GM12878 (cell line): ENCODE measurements around the gene SLC7A1. TPM values are rescaled to one million over a fixed set of nuclear protein-coding genes. Genes with fewer than 3 reads are reported as not detected.

Experiments
- ATAC-seq: fragments of 200-7000 bp; cut with Tn5 transposase; 3 replicates; pipeline ENCODE4 v1.9.1; 2020; ENCODE audit warnings: mild to moderate bottlenecking, moderate library complexity
- BruUV-seq: library from RNA; stranded (reverse); fragments of 400-500 nt; replicated peaks from 2 replicates; lab custom pipeline; 2021; lab: Mats Ljungman, UMichigan
- CTCF ChIA-PET: fragments of 300-600 bp; sonication (Branson Sonifier 250); formaldehyde crosslinking; extraction: SDS; loops from one replicate; lab custom pipeline; 2021; ENCODE audit warnings: inconsistent platforms; lab: Yijun Ruan, JAX
- POLR2A ChIA-PET: fragments of 350-600 bp; formaldehyde crosslinking; extraction: SDS; loops from one replicate; lab custom pipeline; 2021; ENCODE audit warnings: inconsistent platforms; lab: Charles Lee
- RAD21 ChIA-PET: fragments of 300-600 bp; sonication (Branson Sonifier 250); formaldehyde crosslinking; loops from one replicate; lab custom pipeline; 2023; ENCODE audit warnings: antibody characterized with exemption; ENCODE audit not compliant: unreplicated experiment; lab: Charles Lee
- SMC1A ChIA-PET: fragments of 300-600 bp; sonication (Branson Sonifier 250); formaldehyde crosslinking; loops from one replicate; lab custom pipeline; 2023; ENCODE audit not compliant: unreplicated experiment, uncharacterized antibody; lab: Charles Lee
- DNase-seq: peaks from one replicate; pipeline ENCODE4 v3.0.0-alpha.2; 2011; ENCODE audit warnings: low read depth, low spot score
- FAIRE-seq: peaks from 3 replicates; lab custom pipeline; 2011; peaks lifted over from hg19 to GRCh38; lab: Jason Lieb, UNC
- H2AFZ ChIP-seq: 2 replicates; pipeline ENCODE4 v1.6.0; 2011; ENCODE audit warnings: low read depth, low read length, control low read depth; ENCODE audit not compliant: control insufficient read depth
- H3K27ac ChIP-seq: 2 replicates; pipeline ENCODE4 v1.5.1; 2011; ENCODE audit warnings: control low read depth; ENCODE audit not compliant: control insufficient read depth, insufficient read depth
- H3K27me3 ChIP-seq, 2 experiments: replicated peaks in 1 of 2; 2 replicates each; pipeline versions ENCODE4 v1.6.0 to v1.6.1; 2011; ENCODE audit warnings: low read length in 1 of 2; ENCODE audit not compliant: control insufficient read depth in 2 of 2, insufficient read depth in 2 of 2
- H3K36me3 ChIP-seq, 2 experiments: 2 replicates each; pipeline ENCODE4 v1.5.1; 2011; ENCODE audit warnings: low read length in 1 of 2; ENCODE audit not compliant: control insufficient read depth in 2 of 2, insufficient read depth in 2 of 2
- H3K4me1 ChIP-seq: 2 replicates; pipeline ENCODE4 v1.6.1; 2011; ENCODE audit warnings: mild to moderate bottlenecking, low read length, moderate library complexity, mixed read lengths; ENCODE audit not compliant: control insufficient read depth, insufficient read depth
- H3K4me2 ChIP-seq: 2 replicates; pipeline ENCODE4 v1.6.0; 2011; ENCODE audit warnings: control low read depth; ENCODE audit not compliant: control insufficient read depth, insufficient read depth
- H3K4me3 ChIP-seq: fragments of 200-600 bp; sonication (generic); 2 replicates; pipeline ENCODE4 v1.5.1; 2016
- H3K79me2 ChIP-seq: 2 replicates; pipeline ENCODE4 v1.6.0; 2011; ENCODE audit warnings: low read length; ENCODE audit not compliant: control insufficient read depth, insufficient read depth
- H3K9ac ChIP-seq: 2 replicates; pipeline ENCODE4 v1.8.0; 2011; ENCODE audit warnings: low read length, control low read depth, mixed read lengths; ENCODE audit not compliant: control insufficient read depth, insufficient read depth
- H3K9me3 ChIP-seq: replicated peaks from 3 replicates; pipeline ENCODE4 v1.5.1; 2011; ENCODE audit warnings: mild to moderate bottlenecking, low read length; ENCODE audit not compliant: control insufficient read depth, insufficient read depth
- H4K20me1 ChIP-seq: 2 replicates; pipeline ENCODE4 v1.6.0; 2011; ENCODE audit not compliant: control insufficient read depth, insufficient read depth
- BCL11A ChIP-seq: IDR thresholded peaks from 2 replicates; pipeline ENCODE4 v1.6.1; 2011; ENCODE audit warnings: low read depth, low read length
- CBX3 ChIP-seq: fragments of 200-600 bp; sonication (generic); IDR thresholded peaks from 2 replicates; pipeline ENCODE4 v1.6.1; 2016; ENCODE audit warnings: low read depth, borderline replicate concordance
- KLF5 ChIP-seq: fragments of 450-650 bp; IDR thresholded peaks from 2 replicates; pipeline ENCODE4 v1.6.1; 2014; ENCODE audit warnings: mild to moderate bottlenecking; ENCODE audit not compliant: partially characterized antibody
- NBN ChIP-seq: fragments of 450-650 bp; IDR thresholded peaks from 2 replicates; pipeline ENCODE4 v1.6.1; 2016
- SREBF2 ChIP-seq: IDR thresholded peaks from 2 replicates; pipeline ENCODE4 v1.6.1; 2012; ENCODE audit warnings: mild to moderate bottlenecking, low read length
- TBL1XR1 ChIP-seq: IDR thresholded peaks from 2 replicates; pipeline ENCODE4 v1.6.1; 2012; ENCODE audit warnings: low read depth, low read length, improper control_type of control experiment
- ZZZ3 ChIP-seq: IDR thresholded peaks from 2 replicates; pipeline ENCODE4 v1.6.1; 2011; ENCODE audit warnings: low read depth; ENCODE audit not compliant: control insufficient read depth, insufficient read length
- WGBS: methylation state at CpG from one replicate; pipeline ENCODE4 v1.1.6; 2016; ENCODE audit warnings: low lambda C conversion rate; ENCODE audit not compliant: insufficient replicate concordance, insufficient coverage; ENCODE audit errors: missing lambda C conversion rate; 5-methylcytosine and 5-hydroxymethylcytosine counted together
- in situ Hi-C: fragments of 300-500 bp; cut with MboI; formaldehyde crosslinking; loops from 9 replicates; pipeline ENCODE4 v1.14.3; 2018; ENCODE audit warnings: mixed read lengths
- intact Hi-C: fragments of 100-400 bp; cut with micrococcal nuclease; formaldehyde crosslinking; loops from one replicate; pipeline ENCODE4 v1.14.2; 2022; ENCODE audit not compliant: unreplicated experiment
- polyA plus RNA-seq, 11 experiments: library from polyadenylated mRNA; depleted of rRNA in 4 of 11; unstranded in 6 of 11; stranded (reverse) in 5 of 11; fragments of >200 nt; fragmentation: Nextera tagmentation in 4 of 11; fragmentation: Illumina TruSeq in 1 of 11; extraction: Ambion mirVana in 4 of 11; extraction: Trizol in 1 of 11; gene quantifications; 1 replicate in 1 of 11; 2 replicates in 10 of 11; pipeline versions ENCODE4 v1.2.1 to v1.2.3, GENCODE V29; 2011 to 2016; ENCODE audit warnings: inconsistent platforms in 2 of 11, missing spikeins in 2 of 11, low read depth in 1 of 11
- total RNA-seq, 4 experiments: library from RNA; depleted of rRNA in 3 of 4; stranded (reverse); fragments of >200 nt in 3 of 4; fragmentation: Illumina TruSeq in 1 of 4; extraction: Trizol in 1 of 4; gene quantifications; 2 replicates each; pipeline versions ENCODE4 v1.2.1 to v1.2.3, GENCODE V29; 2013 to 2021
- TF ChIP-seq, protein P1 (sequence below): IDR thresholded peaks from 2 replicates; pipeline ENCODE4 v1.6.1; 2011; ENCODE audit warnings: low read depth, low read length, improper control_type of control experiment, borderline replicate concordance
- TF ChIP-seq, protein P2 (sequence below): fragments of 150-350 bp; IDR thresholded peaks from 2 replicates; pipeline ENCODE4 v1.6.1; 2014; ENCODE audit warnings: mild to moderate bottlenecking, low read depth, low read length

The SLC7A1 gene
- total and polyA plus RNA-seq, 10 of the 15 experiments (the other 5 are each of a cell fraction or from before 2014, with no cell fraction given) = 6.4 to 91.7 (median 23.4) TPM

DNA sequence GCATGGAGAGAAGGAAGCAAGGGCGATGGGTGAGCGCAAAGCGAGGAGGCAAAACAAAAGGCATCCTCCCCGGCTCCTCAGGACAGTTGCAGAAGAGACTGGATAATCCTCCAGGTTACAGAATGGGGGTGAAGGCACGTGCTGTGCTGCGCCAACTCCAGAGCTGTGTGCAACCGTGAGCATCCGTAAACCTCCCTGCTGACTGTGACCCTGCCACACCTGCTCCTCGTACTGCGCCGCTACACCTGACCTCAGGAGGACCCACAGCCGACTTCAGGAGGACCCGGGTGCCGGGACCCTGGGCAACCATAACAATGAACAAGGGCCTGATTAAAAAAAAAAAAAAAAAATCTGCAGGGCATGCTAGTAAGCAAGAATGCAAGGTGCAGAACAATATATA is 68.7 kb downstream of the SLC7A1 start:
- no peak for FAIRE-seq
- RAD21 ChIA-PET = no interaction called here
- no peak for TF ChIP-seq TBL1XR1
- TF ChIP-seq, protein P1, sequence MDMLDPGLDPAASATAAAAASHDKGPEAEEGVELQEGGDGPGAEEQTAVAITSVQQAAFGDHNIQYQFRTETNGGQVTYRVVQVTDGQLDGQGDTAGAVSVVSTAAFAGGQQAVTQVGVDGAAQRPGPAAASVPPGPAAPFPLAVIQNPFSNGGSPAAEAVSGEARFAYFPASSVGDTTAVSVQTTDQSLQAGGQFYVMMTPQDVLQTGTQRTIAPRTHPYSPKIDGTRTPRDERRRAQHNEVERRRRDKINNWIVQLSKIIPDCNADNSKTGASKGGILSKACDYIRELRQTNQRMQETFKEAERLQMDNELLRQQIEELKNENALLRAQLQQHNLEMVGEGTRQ = no peak
- no peak for TF ChIP-seq CBX3
- TF ChIP-seq BCL11A = no peak
- TF ChIP-seq KLF5 = no peak
- no peak for TF ChIP-seq ZZZ3
- no peak for TF ChIP-seq NBN
- TF ChIP-seq, protein P2, sequence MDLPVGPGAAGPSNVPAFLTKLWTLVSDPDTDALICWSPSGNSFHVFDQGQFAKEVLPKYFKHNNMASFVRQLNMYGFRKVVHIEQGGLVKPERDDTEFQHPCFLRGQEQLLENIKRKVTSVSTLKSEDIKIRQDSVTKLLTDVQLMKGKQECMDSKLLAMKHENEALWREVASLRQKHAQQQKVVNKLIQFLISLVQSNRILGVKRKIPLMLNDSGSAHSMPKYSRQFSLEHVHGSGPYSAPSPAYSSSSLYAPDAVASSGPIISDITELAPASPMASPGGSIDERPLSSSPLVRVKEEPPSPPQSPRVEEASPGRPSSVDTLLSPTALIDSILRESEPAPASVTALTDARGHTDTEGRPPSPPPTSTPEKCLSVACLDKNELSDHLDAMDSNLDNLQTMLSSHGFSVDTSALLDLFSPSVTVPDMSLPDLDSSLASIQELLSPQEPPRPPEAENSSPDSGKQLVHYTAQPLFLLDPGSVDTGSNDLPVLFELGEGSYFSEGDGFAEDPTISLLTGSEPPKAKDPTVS = no peak
- no peak for TF ChIP-seq SREBF2
- CTCF ChIA-PET = interaction anchor here (0.6 to 2.1 kb wide), 2 partner anchors 18 to 182 kb away, joined by 3 to 4 read pairs; no protein-coding TSS in a partner anchor
- Histone ChIP-seq H3K9me3 (no peaks in the 10 kb centered on the region), H3K9ac (no peak overlapping the region), H3K4me3 (no peak overlapping the region), H4K20me1 (no peaks in the 10 kb centered on the region), H2AFZ (no peak overlapping the region), H3K79me2 (no peaks in the 10 kb centered on the region), H3K36me3 (peaks cover 26 to 35% of the 10 kb centered on the region in 2 experiments), H3K4me2 (no peak overlapping the region), H3K4me1 (no peaks in the 10 kb centered on the region), H3K27ac (no peak overlapping the region), H3K27me3 (no peaks in the 10 kb centered on the region)
- ATAC-seq = no peak
- 92% methylated on average over 14 of the region's 14 CpGs for WGBS
- DNase-seq = no peak
- POLR2A ChIA-PET = no interaction called here
- in situ Hi-C loops (no loop called here), intact Hi-C loops (no loop called here)
- SMC1A ChIA-PET = no interaction called here
- no TSS peak for BruUV-seq
